HG02870 (cell line): Measurements from ENCODE around the gene ASXL2.

ENCODE experiments used
- ATAC-seq: cut with Tn5 transposase; IDR thresholded peaks from one replicate; pipeline ENCODE4 v1.9.1; 2021; ENCODE audit warnings: mild to moderate bottlenecking, moderate library complexity; ENCODE audit not compliant: unreplicated experiment

The ASXL2 gene

DNA sequence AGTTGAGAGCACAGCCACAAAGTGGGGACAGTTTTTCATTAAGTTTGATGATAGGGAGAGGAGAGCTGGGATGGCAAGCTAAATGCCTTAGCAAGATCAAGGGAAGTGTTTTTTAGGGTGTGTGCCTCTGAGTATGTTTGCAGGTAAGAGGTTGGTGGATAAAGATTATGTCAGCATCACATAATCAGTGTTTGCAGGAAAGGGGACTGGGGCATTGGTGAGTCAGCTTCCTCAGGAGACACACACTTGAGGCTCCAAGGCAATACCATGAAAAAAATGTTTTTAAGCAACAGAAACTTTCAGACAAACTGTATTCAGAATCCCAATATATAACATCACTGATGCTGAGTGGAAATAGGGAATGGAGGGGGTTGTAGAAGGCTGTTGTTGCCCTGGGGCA is 179.5 kb downstream of the ASXL2 start:
- no peak for ATAC-seq

DNA sequence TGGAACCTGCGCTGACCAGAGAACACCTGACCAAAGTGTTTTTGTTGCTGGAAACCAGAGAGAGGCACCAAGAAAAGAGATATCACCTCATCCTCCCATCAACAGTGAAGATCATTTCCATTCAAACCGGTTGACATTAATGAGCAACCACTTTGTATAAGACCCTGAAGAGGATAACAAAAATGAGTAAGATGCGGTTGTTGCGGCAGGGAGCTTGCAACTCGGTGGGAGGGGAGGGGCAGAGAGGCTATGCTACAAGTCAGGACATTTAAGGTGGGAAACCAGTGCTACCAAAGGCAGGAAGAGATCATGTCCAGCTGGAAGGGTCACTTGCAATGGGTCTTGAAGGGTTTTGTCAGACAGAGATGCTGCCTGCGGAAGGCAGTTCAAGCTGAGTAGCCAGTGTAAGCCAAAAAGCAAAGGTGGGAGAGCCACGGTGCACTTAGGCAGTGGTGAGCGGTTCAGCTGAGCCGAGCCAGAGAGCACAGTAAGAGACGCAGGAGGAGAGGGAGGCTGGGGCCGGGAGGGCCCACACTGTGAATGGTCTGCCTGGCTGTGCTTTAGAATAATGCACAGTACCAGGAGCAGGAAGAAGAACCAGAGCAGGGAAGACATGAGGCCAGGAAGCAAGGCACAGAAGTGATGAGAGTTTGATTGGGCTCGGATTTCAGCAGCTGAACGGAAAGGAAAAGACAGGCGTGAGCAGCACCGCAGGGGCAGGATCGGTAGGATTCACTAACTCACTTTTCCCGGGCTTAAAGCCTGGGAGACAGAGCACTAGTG is 180.5 kb downstream of the ASXL2 start:
- ATAC-seq: no peak

DNA sequence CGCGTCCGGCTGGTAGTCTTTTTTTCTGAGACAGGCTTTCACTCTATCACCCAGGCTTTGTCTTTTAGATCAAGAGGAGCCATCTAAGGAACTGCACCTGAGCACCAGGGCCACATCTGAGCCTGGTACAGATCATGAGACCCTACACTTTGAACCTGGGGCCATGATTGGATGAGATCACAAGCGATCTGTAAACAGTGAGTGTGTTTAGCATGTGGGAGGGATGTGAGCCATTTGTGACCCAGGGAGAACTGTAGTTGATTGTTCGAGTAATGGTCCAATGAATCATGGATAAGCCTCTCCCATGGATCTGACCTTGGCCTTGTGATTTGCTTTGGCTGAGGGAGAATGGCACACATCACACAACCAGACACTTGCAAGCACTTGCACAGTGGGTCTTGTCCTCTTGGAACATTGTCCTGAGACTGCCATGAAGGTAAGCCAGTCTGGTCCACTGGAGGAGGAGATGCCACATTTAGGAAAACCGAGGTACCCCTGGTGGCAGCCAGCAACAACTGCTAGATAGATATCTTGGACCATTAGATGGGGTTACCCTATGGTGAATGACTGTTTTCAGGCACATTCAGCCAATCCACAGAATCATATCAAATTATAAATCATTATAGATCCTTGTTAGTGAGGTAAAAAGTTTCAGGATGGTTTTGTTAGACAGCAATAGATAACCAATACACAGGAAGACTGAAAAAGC is 185.4 kb downstream of the ASXL2 start:
- no peak for ATAC-seq

DNA sequence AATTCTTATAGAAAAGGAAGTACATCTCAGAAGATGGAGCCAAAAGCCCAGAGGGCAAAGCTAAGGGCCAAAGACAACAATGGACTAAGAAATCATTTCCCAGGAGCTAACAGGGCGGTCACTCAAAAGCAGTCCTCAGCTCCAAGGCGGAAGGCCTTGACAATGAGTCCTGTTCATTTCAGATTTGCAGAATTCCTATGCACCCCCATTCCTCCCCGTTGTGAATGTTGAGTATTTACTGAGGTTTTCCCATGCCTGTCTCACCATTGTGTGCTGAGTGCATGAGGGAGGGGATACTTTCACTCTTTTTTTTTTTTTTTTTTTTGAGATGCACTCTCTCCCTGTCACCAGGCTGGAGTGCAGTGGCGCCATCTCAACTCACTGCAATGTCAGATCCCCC is 186.1 kb downstream of the ASXL2 start:
- ATAC-seq: no peak

DNA sequence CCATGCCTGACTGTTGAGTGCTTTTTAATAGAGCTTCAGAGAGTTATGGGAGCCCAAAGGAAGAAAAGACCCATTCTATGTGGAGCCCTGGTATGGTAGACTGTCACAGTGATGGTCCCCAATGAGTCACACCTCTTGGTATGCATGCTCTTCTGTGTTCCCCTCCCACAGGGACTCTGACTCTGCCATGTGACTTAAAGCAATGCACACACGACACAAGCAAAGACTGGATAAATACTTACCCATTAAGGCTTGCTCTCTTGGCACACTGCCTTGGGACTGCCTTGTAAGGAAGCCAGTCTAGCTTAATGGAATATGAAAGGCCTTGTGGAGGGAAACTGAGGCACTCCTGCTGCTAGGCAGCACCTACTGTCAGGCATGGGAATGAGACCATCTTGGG is 188.2 kb downstream of the ASXL2 start:
- no peak for ATAC-seq

DNA sequence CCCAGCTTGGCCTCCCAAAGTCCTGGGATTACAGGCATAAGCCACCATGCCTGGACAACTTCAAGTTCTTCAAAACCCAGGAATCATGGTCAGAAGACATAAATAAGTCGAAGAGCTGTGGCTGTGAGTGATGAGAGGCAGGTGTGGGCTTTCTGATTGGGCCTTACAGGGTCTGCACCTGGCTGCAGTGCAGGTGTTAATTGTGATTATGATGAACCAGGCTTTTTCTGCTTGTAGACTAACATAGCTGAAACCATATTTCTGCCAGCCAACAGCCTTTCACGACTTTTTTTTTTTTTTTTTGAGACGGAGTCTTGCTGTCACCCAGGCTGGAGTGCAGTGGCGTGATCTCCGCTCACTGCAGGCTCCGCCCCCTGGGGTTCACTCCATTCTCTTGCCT is 190.1 kb downstream of the ASXL2 start:
- no peak for ATAC-seq

DNA sequence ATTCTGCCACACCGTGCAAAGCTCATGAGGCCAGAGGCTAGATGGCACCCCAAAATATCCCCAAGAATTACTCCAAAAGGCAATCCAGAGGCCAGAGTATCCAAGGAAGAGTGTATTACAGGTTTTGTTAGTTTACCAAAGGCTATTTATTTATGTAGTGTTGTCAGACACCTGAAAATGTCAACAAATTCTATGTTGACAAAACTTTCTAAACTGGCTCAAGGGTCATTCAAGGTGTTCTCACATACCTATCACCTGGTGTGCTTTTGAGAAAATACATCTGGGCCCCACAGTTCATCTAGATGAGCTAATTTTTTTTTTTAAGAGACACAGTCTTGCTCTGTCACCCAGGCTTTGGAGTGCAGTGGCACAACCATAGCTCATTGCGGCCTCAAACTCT is 192.5 kb downstream of the ASXL2 start:
- no peak for ATAC-seq

DNA sequence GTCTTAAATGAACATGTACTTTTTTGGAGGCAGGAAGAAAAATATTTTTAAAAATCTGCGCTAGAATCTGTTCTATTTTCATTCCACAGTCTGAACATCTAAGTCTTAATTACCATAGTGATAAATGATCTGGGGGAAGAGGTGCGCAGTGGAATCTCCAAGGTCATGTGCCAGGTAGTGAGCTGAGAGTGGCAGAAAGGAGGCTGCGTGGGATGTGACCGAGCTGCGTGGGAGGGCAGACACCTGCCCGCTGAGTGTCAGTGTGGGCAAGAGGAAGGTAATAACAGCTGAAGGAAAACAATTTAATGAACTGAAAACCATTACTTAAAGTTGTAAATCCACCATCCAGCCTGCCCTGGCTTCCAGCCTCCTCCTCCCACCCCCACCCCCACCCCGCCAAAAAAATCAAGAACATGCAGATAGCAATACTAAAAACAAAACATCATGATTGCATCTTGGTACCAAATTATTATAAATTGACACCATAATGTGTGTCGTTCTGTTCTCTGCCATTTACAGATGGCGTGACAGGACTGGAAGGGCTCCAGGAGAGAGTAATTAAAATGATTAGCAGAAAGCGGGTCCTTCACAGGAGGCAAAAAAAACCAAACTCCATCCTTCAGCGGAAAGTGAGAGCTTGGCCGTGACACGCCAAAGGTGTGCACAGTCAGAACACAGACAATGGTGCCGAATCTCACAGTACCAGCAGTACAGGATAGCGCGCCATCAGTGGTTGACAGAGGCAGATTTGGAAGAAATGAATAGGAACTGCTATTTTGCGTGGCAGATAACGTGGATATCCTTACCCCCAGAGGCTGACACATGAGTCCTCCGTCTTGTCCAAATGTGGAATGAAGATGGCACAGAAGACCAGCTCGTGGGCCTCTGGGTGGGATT is 193.5 kb downstream of the ASXL2 start:
- ATAC-seq: no peak
